GM23338 (cell line): ENCODE measurements around the gene CDK11A. TPM values are rescaled to one million over a fixed set of nuclear protein-coding genes. Genes with fewer than 3 reads are reported as not detected.

ENCODE experiments used
- ATAC-seq: fragments of 200-7000 bp; cut with Tn5 transposase; 3 replicates; pipeline ENCODE4 v1.9.1; 2020
- DNase-seq: peaks from one replicate; pipeline ENCODE4 v3.0.0-alpha.2; 2015; ENCODE audit warnings: low spot score
- H2AFZ ChIP-seq: fragments of 200-600 bp; sonication (generic); 2 replicates; pipeline ENCODE4 v1.8.0; 2016; ENCODE audit warnings: antibody characterized with exemption, mild to moderate bottlenecking, moderate library complexity
- H3F3A ChIP-seq: fragments of 200-600 bp; sonication (generic); replicated peaks from 2 replicates; pipeline ENCODE4 v1.8.0; 2017; ENCODE audit warnings: antibody characterized with exemption, mixed run types, low read depth
- H3K27ac ChIP-seq: fragments of 200-600 bp; sonication (generic); 2 replicates; pipeline ENCODE4 v1.6.1; 2016; ENCODE audit warnings: low read depth
- H3K27me3 ChIP-seq: fragments of 200-600 bp; sonication (generic); 2 replicates; pipeline ENCODE4 v1.8.0; 2016; ENCODE audit warnings: mild to moderate bottlenecking, mixed run types, moderate library complexity; ENCODE audit not compliant: insufficient read depth
- H3K36me3 ChIP-seq: fragments of 200-600 bp; sonication (generic); 2 replicates; pipeline ENCODE4 v1.8.0; 2016; ENCODE audit warnings: mild to moderate bottlenecking; ENCODE audit not compliant: insufficient read depth
- H3K4me1 ChIP-seq: fragments of 200-600 bp; sonication (generic); 2 replicates; pipeline ENCODE4 v1.8.0; 2016; ENCODE audit warnings: mild to moderate bottlenecking, moderate library complexity; ENCODE audit not compliant: insufficient read depth
- H3K4me2 ChIP-seq: fragments of 200-600 bp; sonication (generic); 2 replicates; pipeline ENCODE4 v1.7.1; 2017; ENCODE audit warnings: mixed run types
- H3K4me3 ChIP-seq: fragments of 200-600 bp; sonication (generic); 2 replicates; pipeline ENCODE4 v1.6.1; 2016; ENCODE audit warnings: mixed run types
- H3K79me2 ChIP-seq: fragments of 200-600 bp; sonication (generic); replicated peaks from 2 replicates; pipeline ENCODE4 v1.8.0; 2017; ENCODE audit warnings: mild to moderate bottlenecking; ENCODE audit not compliant: insufficient read depth
- H3K9me2 ChIP-seq: fragments of 200-600 bp; sonication (generic); 2 replicates; pipeline ENCODE4 v1.8.0; 2017; ENCODE audit not compliant: insufficient read depth
- H4K20me1 ChIP-seq: fragments of 200-600 bp; sonication (generic); replicated peaks from 2 replicates; pipeline ENCODE4 v1.8.0; 2017; ENCODE audit warnings: mild to moderate bottlenecking; ENCODE audit not compliant: insufficient read depth
- H3K27ac Mint-ChIP-seq: 2 replicates; pipeline ENCODE4 v1.8.0; 2020; ENCODE audit warnings: inconsistent platforms, mild to moderate bottlenecking, moderate library complexity, mixed read lengths
- H3K27me3 Mint-ChIP-seq: 3 replicates; pipeline ENCODE4 v1.8.0; 2022; ENCODE audit warnings: low read depth, mild to moderate bottlenecking, moderate library complexity, mixed read lengths, inconsistent platforms; ENCODE audit not compliant: insufficient read depth, poor library complexity
- H3K36me3 Mint-ChIP-seq: 3 replicates; pipeline ENCODE4 v1.8.0; 2021; ENCODE audit warnings: low read depth, mild to moderate bottlenecking, inconsistent platforms, moderate library complexity, mixed read lengths
- H3K4me1 Mint-ChIP-seq: 3 replicates; pipeline ENCODE4 v1.8.0; 2020; ENCODE audit warnings: mild to moderate bottlenecking, inconsistent platforms, mixed read lengths
- H3K4me3 Mint-ChIP-seq: 3 replicates; pipeline ENCODE4 v1.8.0; 2021; ENCODE audit warnings: moderate library complexity, mild to moderate bottlenecking, inconsistent platforms, mixed read lengths
- H3K9me3 Mint-ChIP-seq: 3 replicates; pipeline ENCODE4 v1.8.0; 2020; ENCODE audit warnings: moderate library complexity, mild to moderate bottlenecking, inconsistent platforms, mixed read lengths
- EZH2phosphoT487 ChIP-seq: fragments of 200-600 bp; sonication (generic); IDR thresholded peaks from one replicate; pipeline ENCODE4 v1.8.1; 2018; ENCODE audit warnings: antibody characterized with exemption; ENCODE audit not compliant: unreplicated experiment
- ZNF331 ChIP-seq: fragments of 250-450 bp; sonication (Bioruptor Pico); IDR thresholded peaks from 2 replicates; pipeline ENCODE4 v1.5.0; 2020; ENCODE audit warnings: low read depth, mild to moderate bottlenecking, moderate library complexity
- polyA plus RNA-seq: library from polyadenylated mRNA; unstranded; fragments of >200 nt; fragmentation: Nextera tagmentation; extraction: Ambion mirVana; gene quantifications from 2 replicates; pipeline ENCODE4 v1.2.1, GENCODE V29; 2016
- total RNA-seq: library from RNA; depleted of rRNA; stranded (reverse); fragments of >200 nt; shearing (Covaris generic); gene quantifications from 2 replicates; pipeline ENCODE4 v1.2.3, GENCODE V29; 2014
- TF ChIP-seq, protein P1 (sequence below), 2 experiments: fragments of 200-600 bp in 1 of 2; sonication (generic) in 1 of 2; conservative IDR thresholded peaks; 2 replicates each; pipeline versions ENCODE4 v1.5.1 to v1.6.1; 2016 to 2017; ENCODE audit warnings: antibody characterized with exemption in 2 of 2, low read depth in 2 of 2, mild to moderate bottlenecking in 2 of 2, moderate library complexity in 1 of 2
- TF ChIP-seq, protein P2 (sequence below): fragments of 250-450 bp; sonication (Bioruptor Pico); IDR thresholded peaks from 2 replicates; pipeline ENCODE4 v1.5.0; 2020; ENCODE audit warnings: mild to moderate bottlenecking, moderate library complexity

CDK11A gene
- total and polyA plus RNA-seq, 2 experiments from 2014 or later, result 22.8 to 72.6 TPM

DNA sequence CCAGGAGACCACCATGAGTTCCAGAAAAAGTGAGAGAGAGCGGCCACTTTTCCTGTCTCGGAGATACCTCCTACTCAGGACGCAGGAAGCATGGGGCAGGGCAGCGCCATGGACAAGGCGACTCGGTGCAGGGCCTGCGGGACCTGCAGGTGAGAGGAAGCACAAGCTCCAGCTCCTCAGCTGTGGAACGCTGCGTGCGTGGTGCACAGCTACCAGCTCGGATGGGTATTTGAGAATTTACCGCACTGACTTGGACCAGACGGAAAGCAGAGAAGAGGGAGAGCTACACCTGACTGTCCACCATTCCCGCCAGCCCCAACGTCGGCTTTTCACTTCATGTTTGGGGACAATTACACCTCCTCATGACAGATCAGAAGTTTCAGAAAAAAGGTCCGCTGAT, 8.2 kb upstream of the CDK11A start:
- H3K4me1 Mint-ChIP-seq, result no peaks in the 10 kb centered on the region
- DNase-seq (no peak), ATAC-seq (no peak)
- no peak overlapping the region for H3K4me3 Mint-ChIP-seq
- TF ChIP-seq EZH2phosphoT487 (no peak), ZNF331 (CRISPR knock-in tag) (no peak)
- TF ChIP-seq, protein P1, sequence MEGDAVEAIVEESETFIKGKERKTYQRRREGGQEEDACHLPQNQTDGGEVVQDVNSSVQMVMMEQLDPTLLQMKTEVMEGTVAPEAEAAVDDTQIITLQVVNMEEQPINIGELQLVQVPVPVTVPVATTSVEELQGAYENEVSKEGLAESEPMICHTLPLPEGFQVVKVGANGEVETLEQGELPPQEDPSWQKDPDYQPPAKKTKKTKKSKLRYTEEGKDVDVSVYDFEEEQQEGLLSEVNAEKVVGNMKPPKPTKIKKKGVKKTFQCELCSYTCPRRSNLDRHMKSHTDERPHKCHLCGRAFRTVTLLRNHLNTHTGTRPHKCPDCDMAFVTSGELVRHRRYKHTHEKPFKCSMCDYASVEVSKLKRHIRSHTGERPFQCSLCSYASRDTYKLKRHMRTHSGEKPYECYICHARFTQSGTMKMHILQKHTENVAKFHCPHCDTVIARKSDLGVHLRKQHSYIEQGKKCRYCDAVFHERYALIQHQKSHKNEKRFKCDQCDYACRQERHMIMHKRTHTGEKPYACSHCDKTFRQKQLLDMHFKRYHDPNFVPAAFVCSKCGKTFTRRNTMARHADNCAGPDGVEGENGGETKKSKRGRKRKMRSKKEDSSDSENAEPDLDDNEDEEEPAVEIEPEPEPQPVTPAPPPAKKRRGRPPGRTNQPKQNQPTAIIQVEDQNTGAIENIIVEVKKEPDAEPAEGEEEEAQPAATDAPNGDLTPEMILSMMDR (conservative IDR thresholded peaks at IDR 0.05; ENCODE audit: low read depth in 2 of 2), result no peak
- TF ChIP-seq, protein P2, sequence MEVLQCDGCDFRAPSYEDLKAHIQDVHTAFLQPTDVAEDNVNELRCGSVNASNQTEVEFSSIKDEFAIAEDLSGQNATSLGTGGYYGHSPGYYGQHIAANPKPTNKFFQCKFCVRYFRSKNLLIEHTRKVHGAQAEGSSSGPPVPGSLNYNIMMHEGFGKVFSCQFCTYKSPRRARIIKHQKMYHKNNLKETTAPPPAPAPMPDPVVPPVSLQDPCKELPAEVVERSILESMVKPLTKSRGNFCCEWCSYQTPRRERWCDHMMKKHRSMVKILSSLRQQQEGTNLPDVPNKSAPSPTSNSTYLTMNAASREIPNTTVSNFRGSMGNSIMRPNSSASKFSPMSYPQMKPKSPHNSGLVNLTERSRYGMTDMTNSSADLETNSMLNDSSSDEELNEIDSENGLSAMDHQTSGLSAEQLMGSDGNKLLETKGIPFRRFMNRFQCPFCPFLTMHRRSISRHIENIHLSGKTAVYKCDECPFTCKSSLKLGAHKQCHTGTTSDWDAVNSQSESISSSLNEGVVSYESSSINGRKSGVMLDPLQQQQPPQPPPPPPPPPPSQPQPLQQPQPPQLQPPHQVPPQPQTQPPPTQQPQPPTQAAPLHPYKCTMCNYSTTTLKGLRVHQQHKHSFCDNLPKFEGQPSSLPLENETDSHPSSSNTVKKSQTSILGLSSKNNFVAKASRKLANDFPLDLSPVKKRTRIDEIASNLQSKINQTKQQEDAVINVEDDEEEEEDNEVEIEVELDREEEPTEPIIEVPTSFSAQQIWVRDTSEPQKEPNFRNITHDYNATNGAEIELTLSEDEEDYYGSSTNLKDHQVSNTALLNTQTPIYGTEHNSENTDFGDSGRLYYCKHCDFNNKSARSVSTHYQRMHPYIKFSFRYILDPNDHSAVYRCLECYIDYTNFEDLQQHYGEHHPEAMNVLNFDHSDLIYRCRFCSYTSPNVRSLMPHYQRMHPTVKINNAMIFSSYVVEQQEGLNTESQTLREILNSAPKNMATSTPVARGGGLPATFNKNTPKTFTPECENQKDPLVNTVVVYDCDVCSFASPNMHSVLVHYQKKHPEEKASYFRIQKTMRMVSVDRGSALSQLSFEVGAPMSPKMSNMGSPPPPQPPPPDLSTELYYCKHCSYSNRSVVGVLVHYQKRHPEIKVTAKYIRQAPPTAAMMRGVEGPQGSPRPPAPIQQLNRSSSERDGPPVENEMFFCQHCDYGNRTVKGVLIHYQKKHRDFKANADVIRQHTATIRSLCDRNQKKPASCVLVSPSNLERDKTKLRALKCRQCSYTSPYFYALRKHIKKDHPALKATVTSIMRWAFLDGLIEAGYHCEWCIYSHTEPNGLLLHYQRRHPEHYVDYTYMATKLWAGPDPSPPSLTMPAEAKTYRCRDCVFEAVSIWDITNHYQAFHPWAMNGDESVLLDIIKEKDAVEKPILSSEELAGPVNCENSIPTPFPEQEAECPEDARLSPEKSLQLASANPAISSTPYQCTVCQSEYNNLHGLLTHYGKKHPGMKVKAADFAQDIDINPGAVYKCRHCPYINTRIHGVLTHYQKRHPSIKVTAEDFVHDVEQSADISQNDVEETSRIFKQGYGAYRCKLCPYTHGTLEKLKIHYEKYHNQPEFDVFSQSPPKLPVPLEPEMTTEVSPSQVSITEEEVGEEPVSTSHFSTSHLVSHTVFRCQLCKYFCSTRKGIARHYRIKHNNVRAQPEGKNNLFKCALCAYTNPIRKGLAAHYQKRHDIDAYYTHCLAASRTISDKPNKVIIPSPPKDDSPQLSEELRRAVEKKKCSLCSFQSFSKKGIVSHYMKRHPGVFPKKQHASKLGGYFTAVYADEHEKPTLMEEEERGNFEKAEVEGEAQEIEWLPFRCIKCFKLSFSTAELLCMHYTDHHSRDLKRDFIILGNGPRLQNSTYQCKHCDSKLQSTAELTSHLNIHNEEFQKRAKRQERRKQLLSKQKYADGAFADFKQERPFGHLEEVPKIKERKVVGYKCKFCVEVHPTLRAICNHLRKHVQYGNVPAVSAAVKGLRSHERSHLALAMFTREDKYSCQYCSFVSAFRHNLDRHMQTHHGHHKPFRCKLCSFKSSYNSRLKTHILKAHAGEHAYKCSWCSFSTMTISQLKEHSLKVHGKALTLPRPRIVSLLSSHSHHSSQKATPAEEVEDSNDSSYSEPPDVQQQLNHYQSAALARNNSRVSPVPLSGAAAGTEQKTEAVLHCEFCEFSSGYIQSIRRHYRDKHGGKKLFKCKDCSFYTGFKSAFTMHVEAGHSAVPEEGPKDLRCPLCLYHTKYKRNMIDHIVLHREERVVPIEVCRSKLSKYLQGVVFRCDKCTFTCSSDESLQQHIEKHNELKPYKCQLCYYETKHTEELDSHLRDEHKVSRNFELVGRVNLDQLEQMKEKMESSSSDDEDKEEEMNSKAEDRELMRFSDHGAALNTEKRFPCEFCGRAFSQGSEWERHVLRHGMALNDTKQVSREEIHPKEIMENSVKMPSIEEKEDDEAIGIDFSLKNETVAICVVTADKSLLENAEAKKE (CRISPR knock-in tag), result no peak
- H2AFZ ChIP-seq, result no peak overlapping the region
- H3K27ac Mint-ChIP-seq, result no peak overlapping the region
- H3K36me3 ChIP-seq, result peaks cover 11% of the 10 kb centered on the region; the same call in 1 of the 2 replicates
- H3K79me2 ChIP-seq, result no peaks in the 10 kb centered on the region
- no peak overlapping the region for H3K27ac ChIP-seq
- H3K9me2 ChIP-seq, result no peaks in the 10 kb centered on the region
- H3K27me3 ChIP-seq, result no peaks in the 10 kb centered on the region
- H3K36me3 Mint-ChIP-seq, result peaks cover 25% of the 10 kb centered on the region
- no peak overlapping the region for H3K4me3 ChIP-seq
- peaks cover 2% of the 10 kb centered on the region for H3K27me3 Mint-ChIP-seq
- H4K20me1 ChIP-seq, result no peaks in the 10 kb centered on the region; the same call in 1 of the 2 replicates
- H3K9me3 Mint-ChIP-seq, result no peaks in the 10 kb centered on the region
- no peak overlapping the region for H3K4me2 ChIP-seq
- no peaks in the 10 kb centered on the region for H3K4me1 ChIP-seq
- H3F3A ChIP-seq, result no peaks in the 10 kb centered on the region
